NCI-H524 (cell line): ENCODE results near the gene LHFPL6.

Experiments
- DNase-seq, 2 experiments: peaks; one replicate each; lab custom pipeline; 2025; lab: John Stamatoyannopoulos, UW

Gene LHFPL6

GRCh38 chr13:39510316-39510695 lies 92.7 kb downstream of the LHFPL6 start:
- no peak for DNase-seq

GRCh38 chr13:39509616-39510315 lies 93.2 kb downstream of the LHFPL6 start:
- peak in 1 of 2 experiments; percentile 38 for DNase-seq

- DNase-seq = no peak
Measured at GRCh38 chr13:39506559-39507390, 96.2 kb downstream of the LHFPL6 start.

- DNase-seq = no peak
Measured at GRCh38 chr13:39505151-39505550, 97.8 kb downstream of the LHFPL6 start.

GRCh38 chr13:39503048-39503447 lies 99.9 kb downstream of the LHFPL6 start:
- no peak for DNase-seq

GRCh38 chr13:39501702-39502324 lies 101.2 kb downstream of the LHFPL6 start:
- no peak for DNase-seq

GRCh38 chr13:39499604-39500003 lies 103.4 kb downstream of the LHFPL6 start:
- no peak for DNase-seq

- DNase-seq = no peak
Measured at GRCh38 chr13:39498471-39499114, 104.4 kb downstream of the LHFPL6 start.

- no peak for DNase-seq
Measured at GRCh38 chr13:39496506-39496905, 106.5 kb downstream of the LHFPL6 start.

- DNase-seq = no peak
Measured at GRCh38 chr13:39494633-39495032, 108.4 kb downstream of the LHFPL6 start.

- no peak for DNase-seq
Measured at GRCh38 chr13:39494006-39494405, 109.0 kb downstream of the LHFPL6 start.

GRCh38 chr13:39490136-39490535 lies 112.9 kb downstream of the LHFPL6 start:
- no peak for DNase-seq

- no peak for DNase-seq
Measured at GRCh38 chr13:39486758-39487157, 116.2 kb downstream of the LHFPL6 start.

GRCh38 chr13:39485314-39485700 lies 117.7 kb downstream of the LHFPL6 start:
- DNase-seq = no peak

GRCh38 chr13:39484506-39485313 lies 118.3 kb downstream of the LHFPL6 start:
- DNase-seq = no peak

GRCh38 chr13:39483326-39483725 lies 119.7 kb downstream of the LHFPL6 start:
- DNase-seq = no peak

GRCh38 chr13:39481491-39481890 lies 121.5 kb downstream of the LHFPL6 start:
- DNase-seq = no peak

- DNase-seq = no peak
Measured at GRCh38 chr13:39474600-39474999, 128.4 kb downstream of the LHFPL6 start.

- no peak for DNase-seq
Measured at GRCh38 chr13:39469676-39470075, 133.3 kb downstream of the LHFPL6 start.

GRCh38 chr13:39468306-39468705 lies 134.7 kb downstream of the LHFPL6 start:
- no peak for DNase-seq

- no peak for DNase-seq
Measured at GRCh38 chr13:39463611-39464010, 139.4 kb downstream of the LHFPL6 start.

- no peak for DNase-seq
Measured at GRCh38 chr13:39462906-39463305, 140.1 kb downstream of the LHFPL6 start.
